Gastroesophageal sphincter (tissue), 3 donors: ENCODE measurements around the gene THY1.

Experiments used
- CTCF ChIP-seq, 4 experiments: fragments of 200-600 bp in 2 of 4; fragments of 450-650 bp in 2 of 4; sonication (generic) in 1 of 4; IDR thresholded peaks; one replicate each; pipeline ENCODE4 v1.5.1; 2017 to 2019; ENCODE audit warnings: antibody characterized with exemption in 4 of 4, mild to moderate bottlenecking in 2 of 4, moderate library complexity in 2 of 4
- POLR2A ChIP-seq, 2 donors: fragments of 450-650 bp; IDR thresholded peaks; one replicate each; pipeline ENCODE4 v1.6.1; 2017; ENCODE audit warnings: antibody characterized with exemption in 2 of 2, mild to moderate bottlenecking in 2 of 2, moderate library complexity in 1 of 2

GRCh38 chr11:119426142-119426541 is 3.2 kb upstream of the THY1 start:
- TF ChIP-seq POLR2A (IDR thresholded peaks at IDR 0.05): no peak
- TF ChIP-seq CTCF (IDR thresholded peaks at IDR 0.05): no peak
